ENCODE results near the gene HOXA7. TPM values are rescaled to one million over a fixed set of nuclear protein-coding genes. Genes with fewer than 3 reads are reported as not detected.

HOXA7 gene
- total and polyA plus RNA-seq, 2 donors (not counting 1 experiment from before 2014, with no cell fraction given): 0.37 TPM; not detected in 1

DNA sequence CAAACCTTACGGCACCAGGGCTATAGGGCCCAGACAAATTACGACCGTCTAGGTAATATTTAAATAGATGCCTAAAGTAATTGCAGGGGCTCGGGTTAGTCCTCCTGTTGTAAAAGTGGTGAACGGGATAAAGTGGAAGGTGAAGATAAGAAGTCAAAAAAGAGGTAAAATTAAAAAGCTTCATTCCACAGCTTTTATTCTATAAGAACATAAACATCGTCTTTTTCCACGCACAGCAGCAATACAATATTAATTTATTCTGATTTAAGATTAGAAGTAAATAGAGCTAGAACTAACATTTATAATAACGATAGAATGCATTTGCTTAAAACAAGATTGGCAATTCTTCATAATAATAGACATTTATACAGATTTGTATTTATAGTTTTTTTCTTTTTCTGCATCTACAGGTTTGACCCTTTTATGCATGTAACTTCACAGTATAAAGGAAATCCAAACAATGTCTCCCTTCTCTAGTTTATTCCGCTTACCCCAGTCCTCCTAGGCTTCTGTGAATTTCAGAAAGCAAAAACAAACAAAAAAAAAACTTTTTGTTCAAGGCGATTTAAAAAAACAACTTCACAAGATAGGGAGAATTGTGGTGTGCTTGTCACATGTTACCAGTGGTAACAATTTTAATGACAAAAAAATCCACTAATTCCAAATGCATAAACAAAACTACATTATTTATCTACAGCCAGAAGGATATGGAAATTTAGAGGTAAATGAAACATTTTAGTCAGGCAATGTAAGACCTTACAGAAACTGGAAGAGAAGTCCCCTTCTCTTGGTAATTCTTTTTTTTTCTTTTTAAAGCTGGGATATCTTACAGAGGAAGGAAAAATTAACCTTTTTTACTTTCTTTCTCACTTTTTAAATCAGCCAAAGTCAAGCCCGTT lies 14.2 kb upstream of the HOXA7 start:
- H3K4me2 ChIP-seq (replicated peaks; ENCODE audit: low read depth, low read length, poor library complexity, severe bottlenecking): no peak overlapping the region
- peaks cover 0 to 96% (median 82%) of the 10 kb centered on the region in 4 experiments for H3K27me3 ChIP-seq (replicated peaks in 1 of 4; ENCODE audit: control extremely low read depth in 1 of 4, control insufficient read depth in 3 of 4, insufficient read depth in 4 of 4, low read length in 3 of 4)
- no peak overlapping the region for H3K27ac ChIP-seq (ENCODE audit: low read length in 2 of 2)
- H2AFZ ChIP-seq (ENCODE audit: insufficient read depth, low read depth, low read length, poor library complexity, severe bottlenecking): no peak overlapping the region
- H4K20me1 ChIP-seq (ENCODE audit: control insufficient read depth, insufficient read depth, low read length, poor library complexity, severe bottlenecking): peaks cover 11% of the 10 kb centered on the region
- Mint-ChIP-seq H3K27me3 (peaks cover 56% of the 10 kb centered on the region), H3K9me3 (ENCODE audit: insufficient read depth) (no peaks in the 10 kb centered on the region), H3K4me1 (peaks cover 19% of the 10 kb centered on the region), H3K27ac (peak overlapping the region; percentile 61), H3K4me3 (no peak overlapping the region)
- DNase-seq: peak; percentile 37
- CTCF ChIA-PET: interaction anchor here (1.0 to 2.8 kb wide), 6 partner anchors 9 to 25 kb away, joined by 3 to 10 read pairs (median 4); no protein-coding TSS in a partner anchor
- 14% methylated on average over 1 of the region's 11 CpGs for WGBS (ENCODE audit: insufficient coverage)
- H3K4me1 ChIP-seq (ENCODE audit: control insufficient read depth in 2 of 2, insufficient read depth in 2 of 2, low read length in 2 of 2): peaks cover 50 to 78% of the 10 kb centered on the region in 2 donors
- no peak for TF ChIP-seq EZH2 (IDR thresholded peaks at IDR 0.05; ENCODE audit: borderline replicate concordance, insufficient read depth, low read depth, low read length, poor library complexity, severe bottlenecking)
- TF ChIP-seq, protein P1, sequence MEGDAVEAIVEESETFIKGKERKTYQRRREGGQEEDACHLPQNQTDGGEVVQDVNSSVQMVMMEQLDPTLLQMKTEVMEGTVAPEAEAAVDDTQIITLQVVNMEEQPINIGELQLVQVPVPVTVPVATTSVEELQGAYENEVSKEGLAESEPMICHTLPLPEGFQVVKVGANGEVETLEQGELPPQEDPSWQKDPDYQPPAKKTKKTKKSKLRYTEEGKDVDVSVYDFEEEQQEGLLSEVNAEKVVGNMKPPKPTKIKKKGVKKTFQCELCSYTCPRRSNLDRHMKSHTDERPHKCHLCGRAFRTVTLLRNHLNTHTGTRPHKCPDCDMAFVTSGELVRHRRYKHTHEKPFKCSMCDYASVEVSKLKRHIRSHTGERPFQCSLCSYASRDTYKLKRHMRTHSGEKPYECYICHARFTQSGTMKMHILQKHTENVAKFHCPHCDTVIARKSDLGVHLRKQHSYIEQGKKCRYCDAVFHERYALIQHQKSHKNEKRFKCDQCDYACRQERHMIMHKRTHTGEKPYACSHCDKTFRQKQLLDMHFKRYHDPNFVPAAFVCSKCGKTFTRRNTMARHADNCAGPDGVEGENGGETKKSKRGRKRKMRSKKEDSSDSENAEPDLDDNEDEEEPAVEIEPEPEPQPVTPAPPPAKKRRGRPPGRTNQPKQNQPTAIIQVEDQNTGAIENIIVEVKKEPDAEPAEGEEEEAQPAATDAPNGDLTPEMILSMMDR (IDR thresholded peaks at IDR 0.05): no peak
- H3K9ac ChIP-seq (ENCODE audit: low read length): no peak overlapping the region
- no peak for ATAC-seq (ENCODE audit: low read depth)
- no peaks in the 10 kb centered on the region for H3K36me3 ChIP-seq (replicated peaks in 1 of 2; ENCODE audit: control extremely low read depth in 1 of 2, control insufficient read depth in 1 of 2, extremely low read depth in 1 of 2, insufficient read depth in 2 of 2, low read length in 1 of 2)
- H3K4me3 ChIP-seq (ENCODE audit: control extremely low read depth in 1 of 5, extremely low read depth in 1 of 5, insufficient read depth in 1 of 5, low read depth in 2 of 5, low read length in 4 of 5): no peak overlapping the region
- intact Hi-C loops (cut with micrococcal nuclease): no loop called here
- POLR2A ChIA-PET: no interaction called here
- H3K79me2 ChIP-seq (ENCODE audit: control insufficient read depth, insufficient read depth, low read length): no peaks in the 10 kb centered on the region
- H3K9me3 ChIP-seq (ENCODE audit: control extremely low read depth in 1 of 3, control insufficient read depth in 2 of 3, insufficient read depth in 1 of 3, low read length in 2 of 3): peaks cover 0 to 84% (median 24%) of the 10 kb centered on the region in 3 donors

Data from B cell (primary cell).